HPDE6-E6E7 (cell line): ENCODE results near the gene FBH1.
"Not testable (repeated sequence)": the region's sequence is repeated elsewhere in the genome, so short reads cannot be mapped to it uniquely, and the experiment has no call there.

ENCODE experiments used
- DNase-seq: peaks from one replicate; pipeline ENCODE4 v3.0.0; 2011; ENCODE audit warnings: missing footprints; ENCODE audit errors: extremely low spot score

Gene FBH1

GRCh38 chr10:5941579-5941978, 51.5 kb downstream of the FBH1 start:
- no peak for DNase-seq

DNA sequence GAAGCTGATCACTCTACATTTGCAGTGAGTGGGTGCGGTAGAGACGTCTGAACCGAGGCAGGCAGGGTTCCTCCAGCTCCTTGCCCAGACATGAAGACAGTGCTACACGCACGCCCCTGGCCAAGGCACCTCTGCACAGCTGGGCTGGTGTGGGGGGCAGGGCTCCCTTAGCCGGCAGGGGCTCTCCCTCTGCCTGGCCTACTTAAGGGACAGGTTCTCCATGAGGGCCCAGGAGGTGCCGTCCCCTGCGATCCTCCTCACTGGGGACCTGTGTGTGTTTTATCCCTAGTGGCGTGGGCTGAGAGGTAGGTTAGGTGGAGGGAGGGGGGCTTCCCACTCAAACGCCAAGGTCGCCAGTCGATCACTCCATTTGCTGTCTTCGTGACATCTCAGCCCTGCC, 52.0 kb downstream of the FBH1 start:
- no peak for DNase-seq

- DNase-seq = no peak
Measured at GRCh38 chr10:5942474-5942873, 52.4 kb downstream of the FBH1 start.

GRCh38 chr10:5943536-5943935, 53.5 kb downstream of the FBH1 start:
- no peak for DNase-seq

GRCh38 chr10:5944389-5945189, 54.5 kb downstream of the FBH1 start:
- DNase-seq = peak; percentile 55

GRCh38 chr10:5945190-5945509, 55.1 kb downstream of the FBH1 start:
- DNase-seq = no peak

GRCh38 chr10:5945561-5946418, 55.7 kb downstream of the FBH1 start:
- no peak for DNase-seq

DNA sequence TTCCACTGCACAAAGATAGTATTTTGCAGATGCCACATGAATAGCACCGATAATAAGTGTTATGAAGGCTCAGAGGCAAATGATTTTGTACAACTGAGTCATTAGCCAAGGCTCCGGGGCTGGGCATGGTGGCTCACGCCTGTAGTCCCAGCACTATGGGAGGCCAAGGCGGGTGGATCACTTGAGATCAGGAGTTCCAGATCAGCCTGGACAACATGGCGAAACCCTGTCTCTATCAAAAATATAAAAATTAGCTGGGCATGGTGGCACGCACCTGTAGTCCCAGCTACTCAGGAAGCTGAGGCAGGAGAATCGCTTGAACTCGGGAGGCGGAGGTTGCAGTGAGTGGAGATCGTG, 56.4 kb downstream of the FBH1 start:
- DNase-seq = not testable (repeated sequence)

DNA sequence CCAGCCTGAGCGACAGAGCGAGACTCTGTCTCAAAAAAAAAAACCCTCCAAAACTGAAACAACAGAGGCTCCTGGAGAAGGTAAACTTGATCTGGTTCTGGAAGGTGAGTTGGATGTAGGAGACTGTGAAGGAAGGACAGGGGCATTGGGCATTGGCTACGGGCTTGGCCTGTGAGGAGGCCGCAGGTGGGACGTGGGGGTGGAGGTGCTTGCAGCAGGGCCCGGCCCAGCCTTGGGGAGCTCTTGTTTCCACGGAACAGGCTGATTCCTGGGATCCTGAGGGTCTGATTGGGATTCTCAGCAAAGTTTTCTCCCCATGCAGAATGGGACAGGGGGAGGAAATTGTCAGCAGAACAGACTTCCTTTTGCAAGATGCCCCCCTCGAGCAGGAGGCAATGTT, 56.7 kb downstream of the FBH1 start:
- no peak for DNase-seq

GRCh38 chr10:5947471-5948207, 57.6 kb downstream of the FBH1 start:
- DNase-seq = no peak

DNA sequence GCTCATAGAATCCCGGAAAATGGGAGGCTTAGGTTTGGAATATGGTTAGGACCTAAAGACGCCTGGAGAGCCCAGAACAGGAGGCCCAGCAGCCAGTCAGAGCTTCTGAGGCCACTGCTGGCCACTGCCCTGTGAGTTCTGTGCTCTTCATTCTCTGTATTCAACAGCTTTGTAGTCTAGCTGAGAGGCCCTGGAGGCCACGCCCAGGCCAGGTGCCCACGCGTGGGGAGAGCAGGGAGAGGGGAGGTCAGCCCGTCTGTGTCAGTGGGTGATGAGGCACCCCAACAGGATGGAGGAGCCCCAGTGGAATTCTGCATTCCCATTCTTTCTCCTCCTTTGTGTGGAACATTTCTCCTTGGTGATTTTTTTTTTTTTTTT, 58.2 kb downstream of the FBH1 start:
- DNase-seq = no peak

DNA sequence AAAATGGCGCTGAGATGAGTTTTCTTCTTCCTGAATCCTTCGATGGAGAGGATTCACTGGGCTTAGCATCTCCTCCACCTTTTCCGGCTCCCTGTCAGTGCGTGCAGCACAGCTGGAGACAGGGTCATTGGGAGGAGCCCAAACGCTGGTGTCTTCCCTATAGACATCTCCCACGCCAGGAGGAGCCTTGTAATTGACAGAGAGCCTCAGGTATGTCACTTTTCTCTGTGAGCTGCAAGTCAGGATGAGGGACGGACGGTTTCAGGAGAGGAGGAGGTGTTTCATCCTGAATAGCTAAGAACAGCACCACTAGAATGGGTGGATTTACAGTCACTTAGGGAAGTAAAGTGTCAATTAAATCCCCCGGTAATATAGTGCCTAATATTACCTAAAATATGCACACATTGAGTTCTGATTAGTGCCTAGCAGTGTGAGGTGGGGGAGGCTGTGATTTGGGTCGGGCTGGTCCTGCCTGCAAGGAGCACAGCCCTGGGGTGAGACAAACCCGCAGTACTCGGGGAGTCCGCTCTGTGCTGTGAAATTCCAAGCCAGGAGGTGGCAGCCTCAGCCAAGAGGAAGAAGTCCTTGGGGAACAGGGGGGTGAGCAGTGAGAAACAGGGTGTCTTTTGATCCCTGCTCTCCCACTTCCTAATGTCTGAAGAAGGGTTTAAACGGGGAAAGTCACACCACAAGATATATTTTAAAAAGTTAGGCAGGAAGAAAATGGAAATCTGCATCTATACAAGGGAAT, 59.1 kb downstream of the FBH1 start:
- peak; percentile 34 for DNase-seq

- no peak for DNase-seq
Measured at GRCh38 chr10:5951167-5951711, 61.2 kb downstream of the FBH1 start.

DNA sequence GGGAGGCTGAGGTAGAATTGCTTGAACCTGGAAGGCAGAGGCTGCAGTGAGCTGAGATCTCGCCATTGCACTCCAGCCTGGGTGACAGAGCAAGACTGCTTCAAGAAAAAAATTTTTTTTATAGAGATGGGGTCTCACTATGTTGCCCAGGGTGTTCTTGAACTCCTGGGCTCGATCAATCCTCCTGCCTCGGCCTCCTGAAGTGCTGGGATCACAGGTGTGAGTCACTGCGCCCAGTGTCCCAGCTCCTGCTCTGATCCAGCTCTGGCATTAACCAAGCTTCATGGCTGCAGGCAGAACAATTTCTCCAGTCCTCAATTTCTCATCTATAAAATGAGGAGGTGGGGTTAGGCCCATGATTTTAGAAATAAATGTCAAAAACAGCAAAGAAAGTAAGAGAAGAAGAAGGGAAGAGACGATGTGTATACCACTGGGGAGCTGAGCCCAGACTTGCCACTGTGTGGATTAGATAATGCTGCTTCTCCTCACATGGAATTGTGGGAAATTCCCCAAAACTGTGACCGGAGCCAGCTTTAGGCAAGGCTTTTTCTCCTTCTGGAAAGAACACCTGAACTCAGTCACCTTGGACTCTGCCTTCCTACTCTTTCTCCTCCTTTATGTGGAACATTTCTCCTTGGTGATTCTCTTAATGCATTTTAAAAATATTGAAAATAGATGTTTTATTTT, 61.8 kb downstream of the FBH1 start:
- no peak for DNase-seq

GRCh38 chr10:5952731-5953385, 62.8 kb downstream of the FBH1 start:
- DNase-seq = no peak

- DNase-seq = no peak
Measured at GRCh38 chr10:5953676-5954075, 63.6 kb downstream of the FBH1 start.

DNA sequence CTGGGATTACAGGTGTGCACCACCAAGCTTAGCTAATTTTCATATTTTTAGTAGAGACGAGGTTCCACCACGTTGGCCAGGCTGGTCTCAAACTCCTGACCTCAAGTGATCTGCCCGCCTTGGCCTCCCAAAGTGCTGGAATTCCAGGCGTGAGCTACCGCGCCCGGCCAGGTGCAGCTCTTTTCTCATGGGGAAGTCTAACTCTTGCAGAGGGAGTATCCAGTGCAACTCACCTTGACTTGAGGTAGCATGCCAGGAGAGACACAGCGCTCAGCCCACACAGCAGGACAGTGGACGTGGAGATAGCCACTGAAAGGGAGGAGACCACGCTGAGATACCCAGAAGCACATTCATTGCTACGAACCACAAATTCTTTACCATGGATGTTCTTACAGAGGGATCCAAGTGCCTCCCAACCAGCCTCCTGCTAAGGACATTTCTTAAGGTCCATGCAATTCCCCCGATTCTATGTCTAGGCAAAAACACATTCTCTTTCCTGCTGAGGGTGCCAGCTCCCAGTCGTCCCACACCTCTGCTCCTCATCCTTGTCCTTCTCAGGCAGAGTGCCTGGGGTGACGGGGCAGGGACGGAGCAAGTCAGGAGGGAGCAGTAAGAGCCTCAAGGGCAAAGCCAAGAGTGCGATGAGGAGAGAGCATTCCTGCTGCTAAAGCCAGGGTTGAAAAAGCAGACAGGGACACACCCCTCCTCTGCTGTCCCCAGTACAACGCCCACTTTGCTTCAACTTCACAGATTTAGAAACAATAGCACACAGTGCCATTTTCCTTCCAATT, 66.3 kb downstream of the FBH1 start:
- DNase-seq = no peak

- DNase-seq = no peak
Measured at GRCh38 chr10:5958077-5958476, 68.0 kb downstream of the FBH1 start.

GRCh38 chr10:5958675-5959074, 68.6 kb downstream of the FBH1 start:
- DNase-seq = no peak

- no peak for DNase-seq
Measured at GRCh38 chr10:5959142-5959541, 69.1 kb downstream of the FBH1 start.
